ENCODE measurements around the gene SLC25A46.

GRCh38 chr5:110718311-110718710, 20.5 kb upstream of the SLC25A46 start:
- TF ChIP-seq CTCF (IDR thresholded peaks at IDR 0.05; ENCODE audit: borderline replicate concordance, extremely low read depth, low read length, poor library complexity, severe bottlenecking) (no peak), EZH2 (IDR thresholded peaks at IDR 0.05; ENCODE audit: borderline replicate concordance, low read depth, low read length, severe bottlenecking) (no peak)

Measured in DND-41 (cell line).